Panc1 (cell line): ENCODE measurements around the gene INPP5A.

Source experiments
- CTCF ChIP-seq: fragments of 450-650 bp; IDR thresholded peaks from 2 replicates; pipeline ENCODE4 v1.5.1; 2017; ENCODE audit warnings: mild to moderate bottlenecking
- POLR2AphosphoS5 ChIP-seq: IDR thresholded peaks from 2 replicates; pipeline ENCODE4 v1.6.1; 2012; ENCODE audit warnings: mild to moderate bottlenecking, low read depth, low read length, moderate library complexity

GRCh38 chr10:132654121-132654571 lies 116.6 kb downstream of the INPP5A start:
- TF ChIP-seq POLR2AphosphoS5 (no peak), CTCF (no peak)
